GM19455 (cell line): ENCODE data around the gene ASPSCR1.
"Not testable (repeated sequence)": the region's sequence is repeated elsewhere in the genome, so short reads cannot be mapped to it uniquely, and the experiment has no call there.

Source experiments
- ATAC-seq: cut with Tn5 transposase; IDR thresholded peaks from one replicate; pipeline ENCODE4 v1.9.1; 2021; ENCODE audit not compliant: unreplicated experiment

The ASPSCR1 gene

DNA sequence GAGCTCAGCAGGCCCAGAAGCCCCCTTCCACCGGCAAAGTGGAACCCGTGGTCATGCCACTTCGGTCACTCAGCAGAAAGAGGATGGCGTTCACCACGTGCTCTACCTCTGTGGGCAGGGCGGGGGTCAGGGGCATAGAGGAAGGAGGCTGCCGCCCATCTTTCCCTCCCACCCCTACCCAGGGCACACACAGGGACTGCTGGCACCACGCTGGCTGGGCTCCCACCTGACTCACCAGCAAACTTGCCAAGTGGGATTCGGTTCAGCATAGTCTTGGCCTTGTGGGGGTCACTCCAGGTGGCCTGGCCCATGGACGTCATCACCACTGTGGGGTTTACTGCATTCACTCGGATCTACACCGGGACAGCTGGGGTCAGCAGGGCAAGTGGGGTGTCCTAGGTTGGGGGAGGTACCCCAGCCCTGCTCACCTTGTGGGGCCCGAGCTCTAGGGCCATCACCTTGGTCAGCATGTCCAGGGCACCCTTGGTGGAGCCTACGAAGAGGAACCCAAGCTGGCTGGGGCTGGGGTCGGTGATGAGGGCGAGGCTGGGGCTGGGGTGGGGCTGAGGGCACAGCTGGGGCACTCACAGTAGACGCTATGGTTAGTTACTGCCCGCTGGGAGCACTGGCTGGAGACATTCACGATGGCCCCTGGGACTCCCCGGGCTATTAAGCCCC is 58.7 kb downstream of the ASPSCR1 start:
- no peak for ATAC-seq

DNA sequence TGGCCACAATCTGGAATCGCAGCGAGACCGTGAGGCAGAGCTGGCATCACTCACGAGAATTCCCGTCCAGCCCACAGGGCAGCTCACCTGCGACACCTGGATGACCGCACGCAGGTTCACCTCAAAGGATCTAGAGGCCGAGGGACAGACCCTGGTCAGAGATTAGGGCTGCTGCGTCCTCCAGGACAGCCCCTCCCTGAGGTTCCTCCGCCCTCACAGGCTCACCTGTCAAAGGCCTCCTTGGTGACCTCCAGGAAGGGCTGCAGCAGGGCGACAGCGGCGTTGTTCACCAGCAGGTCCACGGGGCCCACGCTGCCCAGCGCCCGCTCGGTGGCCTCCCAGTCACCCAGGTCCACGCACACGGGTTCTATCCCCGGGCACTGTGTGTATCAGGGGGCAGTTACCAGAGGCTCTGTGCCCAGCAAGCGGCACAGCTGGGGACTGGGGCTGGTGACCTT is 59.2 kb downstream of the ASPSCR1 start:
- peak; percentile 9 for ATAC-seq

DNA sequence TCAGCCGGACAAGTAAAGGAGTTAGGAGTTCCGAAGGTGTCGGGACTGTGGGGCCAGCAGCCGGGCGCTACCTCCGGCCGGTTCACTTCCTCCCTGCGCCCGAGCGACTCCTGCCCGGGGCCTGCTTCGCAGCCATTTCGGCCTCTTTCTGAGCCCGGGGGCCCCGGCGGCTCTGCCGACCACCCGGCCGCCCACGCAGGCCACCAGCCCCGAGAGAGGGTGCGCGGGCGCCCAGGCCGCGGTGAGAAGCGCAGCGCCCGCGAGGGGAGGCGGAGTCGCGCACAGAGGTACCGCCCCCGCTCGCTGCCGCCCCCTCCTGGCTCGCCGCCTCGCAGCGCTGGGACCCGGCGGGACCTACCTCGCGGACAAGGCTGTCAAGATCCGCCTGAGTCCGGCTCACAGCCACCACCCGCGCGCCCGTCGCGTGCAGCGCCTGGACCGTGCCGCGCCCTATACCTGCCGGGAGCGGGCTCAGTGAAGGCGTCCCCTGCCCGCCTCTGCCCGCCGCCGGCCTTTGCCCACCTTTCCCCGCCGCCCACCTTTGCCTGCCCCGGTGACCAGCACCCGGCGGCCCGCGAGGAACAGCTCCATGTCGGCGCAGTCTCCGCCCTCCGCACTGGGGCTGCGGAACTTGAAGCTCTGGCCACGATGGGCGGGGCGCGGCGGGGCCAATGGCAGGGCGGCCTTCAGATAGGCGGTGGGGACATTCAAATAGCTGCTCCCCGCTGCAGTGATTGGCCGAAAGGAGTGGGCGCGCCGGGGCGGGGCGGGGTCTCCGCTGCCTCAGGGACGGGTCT is 59.9 kb downstream of the ASPSCR1 start, which contains the start of gene DCXR:
Gene DCXR (minus strand): TSS at position 606 of the 797 bp plus-strand sequence. CDS start 15 bp downstream, at position 591.
- peak; percentile 85 for ATAC-seq

DNA sequence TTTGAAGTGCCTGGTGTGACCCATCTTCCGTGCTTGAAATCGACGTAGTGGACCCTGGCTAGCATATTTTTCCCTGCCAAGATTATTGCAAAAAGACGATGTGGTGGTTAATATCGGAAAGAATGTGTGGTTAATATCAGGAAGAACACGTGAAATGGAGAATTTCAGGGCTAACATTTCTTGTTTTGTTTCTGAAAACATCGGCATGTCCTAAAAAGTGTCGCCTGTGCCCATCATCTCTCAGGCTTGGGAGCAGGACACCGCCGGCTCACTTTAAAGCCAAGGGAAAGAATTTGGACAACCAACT is 60.4 kb downstream of the ASPSCR1 start:
- ATAC-seq = no peak

DNA sequence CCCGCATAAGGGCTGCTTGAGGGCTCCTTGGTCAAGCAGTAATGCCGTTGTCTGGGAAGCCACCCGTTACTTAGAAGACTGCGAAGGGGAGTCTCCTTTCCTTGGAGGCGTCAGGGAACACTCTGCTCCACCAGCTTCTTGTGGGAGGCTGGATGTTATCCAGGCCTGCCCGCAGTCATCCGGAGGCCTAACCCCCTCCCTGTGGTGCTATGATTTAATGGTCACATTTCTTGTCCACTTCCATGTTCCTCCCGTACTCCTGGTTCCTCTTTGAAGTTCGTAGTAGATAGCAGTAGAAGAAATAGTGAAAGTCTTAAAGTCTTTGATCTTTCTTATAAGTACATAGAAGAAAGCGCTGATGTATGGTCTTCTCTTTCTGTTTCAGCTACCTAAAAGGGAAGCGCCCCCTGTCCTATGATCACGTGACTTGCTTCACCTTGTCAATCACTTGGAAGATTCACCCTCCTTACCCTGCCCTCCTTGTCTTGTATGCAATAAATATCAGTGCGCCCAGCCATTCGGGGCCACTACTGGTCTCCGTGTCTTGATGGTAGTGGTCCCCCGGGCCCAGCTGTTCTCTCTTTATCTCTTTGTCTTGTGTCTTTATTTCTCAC is 61.5 kb downstream of the ASPSCR1 start:
- not testable (repeated sequence) for ATAC-seq

DNA sequence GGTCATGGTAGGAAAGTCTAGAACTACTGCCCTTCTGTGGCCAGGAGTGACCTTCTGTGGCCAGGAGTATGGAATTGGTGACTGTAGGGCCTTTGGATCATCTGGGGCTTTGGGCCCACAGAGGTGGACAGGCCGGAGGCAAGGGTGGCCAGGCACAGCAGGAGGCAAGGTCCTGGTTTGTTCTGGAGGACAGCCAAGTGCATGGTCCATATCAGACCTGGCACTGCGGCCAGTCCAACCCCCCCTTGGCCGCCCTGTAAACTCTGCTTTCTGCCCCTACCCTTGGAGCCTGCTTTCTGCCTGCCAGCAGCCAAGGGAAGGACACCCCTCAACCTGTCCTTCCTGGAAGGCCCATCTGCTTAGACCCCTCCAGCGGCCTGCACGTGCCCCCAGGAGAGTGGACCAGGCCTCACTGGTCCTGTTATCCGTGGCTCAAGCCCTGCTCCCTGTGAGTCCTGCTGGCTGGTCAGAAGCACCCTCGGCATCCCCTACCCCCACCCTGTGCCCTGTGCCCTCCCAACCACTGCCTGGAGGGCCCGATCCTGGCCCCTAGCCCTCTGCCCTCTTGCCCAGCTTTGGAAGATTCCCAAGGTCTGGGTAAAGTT is 62.4 kb downstream of the ASPSCR1 start:
- ATAC-seq = no peak

DNA sequence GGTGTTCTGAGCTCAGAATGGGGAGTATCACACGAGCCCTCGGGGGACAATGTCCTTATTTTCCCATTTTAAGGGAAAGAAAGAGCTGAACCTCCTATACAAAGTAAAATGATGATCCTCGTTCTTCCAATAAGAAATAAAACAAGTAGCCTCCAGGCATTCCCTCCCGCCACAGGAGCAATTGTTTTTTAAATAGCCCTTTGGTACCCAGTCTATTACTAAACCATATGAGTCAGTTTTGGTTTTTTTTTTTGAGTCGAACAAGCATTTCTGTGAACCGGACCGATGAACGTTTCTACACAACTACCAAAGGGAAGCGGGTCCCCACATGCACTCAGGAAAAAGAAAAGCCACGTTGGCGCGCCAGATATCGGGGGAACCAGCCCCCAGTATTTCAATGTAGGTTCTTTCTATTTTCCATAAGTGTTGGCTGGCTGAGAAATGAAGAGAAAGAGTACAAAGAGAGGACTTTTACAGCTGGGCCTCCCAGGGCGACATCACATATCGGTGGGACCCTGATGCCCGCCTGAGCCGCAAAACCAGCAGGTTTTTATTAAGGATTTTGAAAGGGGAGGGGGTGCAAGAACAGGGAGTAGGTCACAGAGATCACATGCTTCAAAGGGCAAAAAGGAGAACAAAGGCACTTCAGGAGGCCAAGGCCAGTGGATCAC is 63.9 kb downstream of the ASPSCR1 start:
- ATAC-seq = no peak

DNA sequence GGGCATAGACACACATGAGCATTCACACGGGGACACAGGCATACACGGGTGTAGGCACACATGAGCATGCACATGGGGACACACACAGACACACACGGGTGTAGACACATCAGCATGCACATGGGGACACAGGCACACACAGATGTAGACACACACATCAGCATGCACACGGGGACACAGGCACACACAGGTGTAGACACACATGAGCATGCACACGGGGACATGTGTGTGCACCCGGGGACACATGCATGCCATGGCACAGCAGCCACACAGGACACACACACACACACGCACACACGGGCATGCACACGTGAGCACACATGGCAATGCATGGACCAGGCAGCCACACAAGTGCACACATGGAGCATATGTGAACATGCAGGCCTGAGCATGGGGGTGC is 65.2 kb downstream of the ASPSCR1 start:
- no peak for ATAC-seq

DNA sequence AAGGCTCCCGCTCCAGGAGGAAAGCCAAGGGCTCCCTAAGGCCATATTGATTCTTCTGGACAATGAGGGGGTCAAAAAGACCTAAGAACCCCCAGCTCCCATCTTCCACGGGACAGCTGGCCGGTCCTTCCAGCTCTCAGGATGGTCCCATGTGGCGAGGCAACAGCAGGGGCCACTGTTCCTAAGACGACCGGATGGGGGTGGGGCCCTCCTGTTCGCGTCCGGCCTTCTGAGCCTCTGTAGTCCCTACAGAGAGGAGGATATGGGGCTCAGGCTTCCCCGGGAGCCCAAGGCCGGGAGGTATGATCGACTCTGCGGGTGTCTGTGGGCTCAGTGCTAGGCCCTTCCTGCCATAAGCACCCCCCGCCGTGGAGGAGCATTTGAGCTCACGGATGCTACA is 66.1 kb downstream of the ASPSCR1 start:
- no peak for ATAC-seq

DNA sequence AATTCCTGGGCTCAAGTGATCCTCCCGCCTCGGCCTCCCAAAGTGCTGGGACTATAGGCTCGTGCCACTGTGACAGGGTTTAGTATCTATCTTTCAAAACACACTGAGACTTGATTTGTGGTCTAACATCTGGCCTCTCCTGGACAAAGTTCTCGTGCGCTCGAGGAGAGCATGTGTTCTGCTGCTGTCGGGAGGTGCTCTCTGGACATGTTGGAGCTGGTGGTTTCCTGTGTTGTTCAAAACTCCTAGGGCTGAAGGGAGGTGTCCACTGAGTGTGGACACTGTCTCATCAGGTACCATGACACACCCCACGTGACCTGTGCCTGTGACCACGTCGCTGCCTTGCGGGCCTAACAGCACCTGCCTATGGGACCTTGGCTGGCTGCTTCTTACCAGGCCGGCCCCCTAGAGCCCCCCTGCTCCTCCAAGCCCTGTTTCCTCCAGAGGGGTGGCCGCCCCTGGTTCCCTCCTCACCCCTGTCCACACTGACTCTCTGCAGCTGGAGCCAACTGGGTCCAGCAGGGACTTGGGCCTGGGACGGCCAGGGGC is 68.6 kb downstream of the ASPSCR1 start:
- ATAC-seq = no peak

DNA sequence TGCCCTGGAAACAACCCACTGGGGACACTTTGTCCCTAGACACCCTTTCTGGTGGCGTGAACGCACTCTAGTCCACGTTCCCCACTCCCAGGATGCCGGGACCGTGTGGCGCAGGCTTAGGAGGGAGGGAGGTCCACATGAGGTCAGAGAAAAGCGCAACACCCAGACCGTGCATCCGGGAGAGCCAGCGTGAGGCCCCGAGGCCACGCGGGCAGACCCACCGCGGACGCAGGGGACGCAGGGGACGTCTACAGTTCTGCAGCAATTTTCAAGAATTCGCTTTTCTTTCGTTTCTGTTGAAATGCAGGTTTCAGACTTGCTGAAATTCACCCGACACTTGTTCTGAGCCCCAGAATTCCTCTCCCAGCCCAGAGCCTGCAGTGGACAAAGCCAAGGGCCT is 69.5 kb downstream of the ASPSCR1 start:
- ATAC-seq = no peak

DNA sequence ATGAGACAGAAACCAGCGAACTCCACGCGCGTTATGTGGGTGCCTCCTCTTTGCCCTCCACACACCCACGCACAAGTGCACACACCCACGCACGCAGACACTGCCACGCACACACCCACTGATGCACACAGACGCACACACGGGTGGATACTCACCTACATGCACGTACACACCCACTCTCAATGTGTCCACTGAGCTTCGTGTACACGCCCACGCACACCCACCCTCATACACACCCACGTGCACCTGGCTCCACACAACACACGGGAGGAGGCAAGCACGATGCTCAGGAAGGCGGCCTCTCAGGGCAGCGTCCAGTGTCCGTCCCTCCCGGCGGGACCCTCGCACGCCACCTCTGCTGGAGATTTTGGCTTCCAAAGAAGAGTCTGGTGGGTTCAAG is 70.0 kb downstream of the ASPSCR1 start:
- no peak for ATAC-seq

DNA sequence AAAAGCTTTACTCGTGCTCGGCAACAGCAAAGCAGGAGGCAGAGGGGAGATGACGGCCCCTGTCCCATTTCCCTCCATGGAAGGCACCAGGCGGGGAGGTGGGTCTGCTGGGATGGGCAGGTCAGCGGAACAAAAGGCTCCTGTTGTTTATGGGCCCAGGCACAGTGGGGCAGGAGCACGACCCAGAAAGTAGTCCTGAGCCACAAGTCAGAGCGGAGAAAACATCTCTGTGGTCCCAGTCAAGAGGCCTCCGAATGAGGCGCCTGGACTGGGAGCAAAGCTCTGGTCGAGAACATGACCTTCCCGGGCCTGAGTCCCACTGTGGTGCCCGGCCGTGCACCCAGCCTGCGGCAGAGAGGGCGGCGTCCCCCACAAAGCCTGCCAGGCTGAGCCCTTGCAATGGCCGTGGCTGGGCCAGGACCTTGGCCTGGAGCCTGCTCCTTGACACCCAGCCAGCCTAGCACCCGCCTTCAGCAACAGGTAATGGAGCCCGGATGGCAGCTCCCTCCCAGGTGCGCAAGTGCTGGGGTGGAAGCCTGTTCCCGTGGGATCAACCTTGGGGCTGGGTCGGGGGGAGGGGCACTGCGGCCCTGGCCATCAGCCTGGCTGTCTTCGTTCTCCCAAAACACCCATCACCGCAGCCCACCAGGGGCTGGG is 70.6 kb downstream of the ASPSCR1 start:
- no peak for ATAC-seq

DNA sequence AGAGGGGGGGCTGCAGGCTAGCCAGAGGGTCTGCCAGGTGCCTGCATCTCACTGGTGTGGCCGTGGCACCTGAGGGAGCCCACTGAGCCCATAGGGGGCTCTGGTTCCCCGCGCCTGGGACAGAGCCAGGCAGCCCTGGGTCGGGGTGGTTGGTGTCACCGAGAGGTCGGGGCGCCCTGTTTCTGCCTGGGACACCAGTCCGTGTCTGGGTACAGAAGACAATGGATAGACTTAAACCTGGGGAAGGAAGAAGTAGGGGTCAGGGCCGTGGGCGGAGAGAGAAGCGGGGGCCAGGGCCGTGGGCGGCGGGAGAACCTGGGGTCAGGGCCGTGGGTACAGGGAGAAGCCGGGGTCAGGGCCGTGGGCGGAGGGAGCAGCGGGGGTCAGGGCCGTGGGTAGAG is 71.1 kb downstream of the ASPSCR1 start:
- no peak for ATAC-seq

DNA sequence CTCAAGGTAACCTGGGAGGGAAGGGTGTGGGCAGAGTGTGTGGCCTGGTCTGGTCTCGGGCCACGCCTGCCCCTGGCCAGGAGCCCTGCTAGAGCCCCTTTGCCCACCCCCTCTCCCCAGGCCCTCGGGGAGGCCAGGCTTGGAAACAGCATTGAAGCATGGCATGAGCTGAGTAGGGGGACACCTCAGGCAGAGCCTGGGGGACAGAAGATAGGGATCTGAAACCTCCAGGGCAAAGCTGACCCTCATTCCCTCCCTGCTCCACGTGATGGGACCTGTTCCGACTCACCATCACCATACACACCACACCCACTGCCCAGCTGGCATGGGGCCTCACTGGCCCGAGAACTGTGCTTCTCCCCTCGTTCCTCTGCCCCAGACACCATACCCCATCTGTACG is 71.7 kb downstream of the ASPSCR1 start:
- ATAC-seq = no peak

DNA sequence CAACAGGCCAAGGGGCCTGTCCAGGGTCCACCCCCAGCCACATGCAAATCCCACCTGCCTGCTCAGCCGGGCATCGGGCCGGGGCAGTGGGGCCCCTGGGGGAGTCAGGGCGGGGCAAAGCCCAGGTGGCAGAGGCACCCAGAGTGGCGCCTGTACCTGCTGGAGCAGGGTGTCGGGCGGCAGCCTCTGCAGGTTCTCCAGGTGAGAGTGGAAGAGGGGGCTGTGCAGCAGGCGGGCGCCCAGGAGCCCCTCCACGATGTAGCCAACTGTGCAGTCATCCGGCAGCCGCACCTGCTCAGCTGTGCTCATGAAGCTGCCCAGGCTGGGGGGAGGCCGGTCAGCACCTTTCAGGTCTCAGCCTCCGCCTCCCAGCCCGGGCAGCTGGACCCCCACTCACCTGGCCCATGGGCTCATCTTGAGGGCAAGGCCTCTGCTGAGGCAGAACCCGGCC is 72.1 kb downstream of the ASPSCR1 start:
- ATAC-seq = no peak

DNA sequence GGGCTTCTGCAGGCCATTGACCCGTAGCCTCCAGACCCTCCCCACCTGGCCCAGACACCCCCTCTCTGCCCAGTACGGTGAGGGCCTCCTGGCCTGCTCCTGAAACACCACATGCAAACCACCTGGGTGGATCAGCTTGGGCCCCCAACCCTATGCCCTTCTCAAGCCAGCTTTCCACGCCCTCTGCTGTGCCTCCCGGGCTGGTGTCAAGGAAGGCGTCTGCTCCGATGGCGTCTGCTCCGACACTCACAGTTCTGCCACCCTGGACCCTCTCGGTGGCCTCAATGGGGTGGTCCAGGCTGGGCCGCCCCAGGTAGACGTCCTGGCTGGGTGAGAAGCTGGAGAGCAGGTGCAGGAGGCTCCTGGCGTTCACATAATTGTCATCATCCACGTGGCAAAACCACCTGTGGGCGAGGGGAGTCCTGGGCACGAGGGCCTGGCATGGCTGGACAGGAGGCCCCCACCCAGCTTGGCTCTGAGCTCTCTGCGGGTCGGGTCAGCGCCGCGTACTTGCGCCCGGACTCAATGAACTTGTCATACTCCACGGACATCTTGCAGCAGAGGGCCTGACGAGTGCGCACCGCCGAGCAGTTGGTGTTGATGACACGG is 72.8 kb downstream of the ASPSCR1 start:
- no peak for ATAC-seq

DNA sequence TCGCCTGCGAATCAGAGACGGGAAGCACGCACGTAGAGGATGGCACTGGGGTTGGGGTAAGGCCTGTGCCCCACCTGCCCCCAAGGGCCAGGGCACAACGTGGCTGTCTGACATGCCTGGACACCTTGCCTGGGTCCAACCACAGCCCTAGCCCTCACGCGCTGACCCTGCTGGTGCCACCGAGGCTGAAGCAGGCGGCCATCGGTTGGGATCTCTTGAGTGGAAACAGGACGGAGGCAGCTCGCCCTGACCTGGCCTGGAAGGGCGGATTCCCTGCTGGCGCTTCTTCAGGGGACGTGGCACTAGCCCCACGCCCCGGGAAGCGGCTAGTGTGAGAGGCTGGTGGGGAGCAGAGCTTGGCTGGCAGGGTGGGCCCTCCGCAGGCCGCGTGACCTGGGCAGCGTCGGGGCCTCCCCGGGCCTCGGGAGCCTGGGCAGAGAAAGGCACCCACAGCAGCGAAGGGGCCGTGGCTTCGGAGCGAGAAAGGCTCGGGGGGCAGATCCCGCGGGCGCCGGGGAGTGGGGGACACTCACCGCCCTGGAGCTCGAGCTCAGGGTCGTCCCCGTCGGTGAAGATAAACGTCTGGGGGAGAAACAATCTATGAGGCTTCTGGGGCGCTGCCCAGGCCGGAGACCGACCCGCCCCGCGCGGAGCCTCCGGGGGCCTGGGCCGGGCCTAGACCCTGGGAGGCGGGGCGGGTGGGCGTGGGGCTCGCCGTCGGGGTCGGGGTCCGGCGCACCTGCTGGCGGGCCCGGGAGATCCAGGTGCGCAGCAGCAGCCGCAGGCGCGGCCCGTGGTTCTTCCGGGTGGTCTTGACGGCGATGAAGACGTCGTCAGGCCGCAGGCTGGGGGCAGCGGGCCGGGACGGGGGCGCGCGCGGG is 73.6 kb downstream of the ASPSCR1 start:
- no peak for ATAC-seq
